Muscle layer of duodenum (tissue), 2 donors: ENCODE results near the gene LRRC27.
A peak's percentile ranks its signal among the peaks of the same experiment; 100 is the strongest.

Source experiments
- H3K27ac ChIP-seq: one replicate; pipeline ENCODE4 v1.7.0; 2013; ENCODE audit warnings: mild to moderate bottlenecking, low read length
- H3K27me3 ChIP-seq: one replicate; pipeline ENCODE4 v1.7.0; 2013; ENCODE audit warnings: low read depth, mild to moderate bottlenecking, control low read depth, low read length
- H3K36me3 ChIP-seq, 2 donors: one replicate each; pipeline ENCODE4 v1.7.0; 2013; ENCODE audit warnings: low read length in 2 of 2, control low read depth in 1 of 2, mild to moderate bottlenecking in 1 of 2; ENCODE audit not compliant: insufficient read depth in 2 of 2, control insufficient read depth in 1 of 2
- H3K4me1 ChIP-seq, 2 donors: one replicate each; pipeline ENCODE4 v1.7.0; 2013; ENCODE audit warnings: low read length in 2 of 2, mild to moderate bottlenecking in 2 of 2, control low read depth in 1 of 2, moderate library complexity in 1 of 2; ENCODE audit not compliant: insufficient read depth in 2 of 2, control insufficient read depth in 1 of 2
- H3K4me3 ChIP-seq, 2 donors: one replicate each; pipeline ENCODE4 v1.7.0; 2013; ENCODE audit warnings: low read length in 2 of 2, low read depth in 1 of 2, mild to moderate bottlenecking in 1 of 2
- H3K9me3 ChIP-seq, 2 donors: one replicate each; pipeline ENCODE4 v1.7.0; 2013; ENCODE audit warnings: low read length in 2 of 2, control low read depth in 1 of 2, mild to moderate bottlenecking in 1 of 2; ENCODE audit not compliant: control insufficient read depth in 1 of 2
- donor health status: healthy.

LRRC27 gene

DNA sequence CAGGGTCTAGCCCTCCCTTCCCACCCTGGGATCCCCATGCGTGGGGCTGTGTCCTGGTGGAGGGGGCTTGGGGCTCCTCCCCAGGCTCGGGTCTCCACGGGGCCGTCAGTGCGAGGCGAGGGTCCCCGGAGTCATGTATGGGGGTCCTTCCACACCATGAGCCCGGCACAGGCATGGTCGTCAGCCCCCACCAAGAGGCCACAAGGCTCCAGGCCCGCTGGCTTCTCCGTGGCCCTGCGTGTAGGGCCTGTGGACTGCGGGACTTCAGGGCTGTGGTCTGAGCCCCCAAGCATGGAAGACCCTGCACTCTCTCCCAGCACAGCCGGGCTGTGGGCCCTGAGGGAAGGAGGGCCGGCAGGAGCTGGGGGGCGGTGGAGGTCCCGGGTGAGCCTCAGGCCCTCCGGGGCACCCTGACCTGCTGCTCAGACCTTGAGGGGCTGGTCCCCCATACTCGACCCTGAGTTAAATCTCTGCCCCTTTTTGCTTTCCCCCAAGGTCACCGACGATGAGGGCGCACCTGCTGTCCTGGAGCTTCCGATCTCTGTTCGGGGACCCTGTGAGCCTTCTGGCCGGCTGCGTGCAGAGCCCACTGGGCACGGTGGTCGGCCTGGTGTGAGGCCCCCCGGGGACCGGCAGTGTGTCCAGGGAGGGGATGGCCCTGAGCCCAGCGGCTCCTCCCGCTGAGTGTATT lies 84.7 kb downstream of the LRRC27 start:
- H3K36me3 ChIP-seq, result no peaks in the 10 kb centered on the region
- peaks cover 23 to 52% of the 10 kb centered on the region in 2 donors for H3K4me1 ChIP-seq
- no peaks in the 10 kb centered on the region for H3K9me3 ChIP-seq
- H3K27me3 ChIP-seq, result no peaks in the 10 kb centered on the region
- no peak overlapping the region for H3K27ac ChIP-seq
- H3K4me3 ChIP-seq, result no peak overlapping the region

GRCh38 chr10:132417257-132417910 lies 85.4 kb downstream of the LRRC27 start:
- H3K27me3 ChIP-seq, result no peaks in the 10 kb centered on the region
- no peak overlapping the region for H3K4me3 ChIP-seq
- H3K27ac ChIP-seq, result no peak overlapping the region
- H3K36me3 ChIP-seq, result no peaks in the 10 kb centered on the region
- peaks cover 23 to 52% of the 10 kb centered on the region in 2 donors for H3K4me1 ChIP-seq
- H3K9me3 ChIP-seq, result no peaks in the 10 kb centered on the region

DNA sequence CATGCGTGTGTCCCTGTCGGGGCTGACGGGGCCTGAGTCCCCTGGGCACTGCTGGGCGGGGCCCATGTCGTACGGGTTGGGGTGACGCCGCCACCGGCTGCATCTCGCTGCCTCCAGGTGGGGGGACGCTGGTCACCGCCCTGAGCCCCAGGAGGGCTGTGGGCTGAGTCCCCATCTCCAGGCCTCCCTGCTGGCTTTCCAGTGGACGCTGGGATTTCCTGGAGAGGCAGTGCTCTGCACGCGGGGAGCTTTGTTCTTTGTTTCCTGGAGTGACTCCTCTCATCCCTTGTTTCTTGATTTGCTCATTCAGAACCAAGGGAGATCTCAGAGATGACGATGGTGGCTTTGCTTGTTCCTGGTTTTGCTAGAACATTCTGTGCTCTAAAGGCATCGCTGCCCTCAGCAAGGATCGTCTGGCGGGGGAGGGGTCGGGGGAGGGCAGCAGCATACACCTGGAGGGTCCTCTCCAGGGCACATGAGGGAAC lies 86.0 kb downstream of the LRRC27 start:
- no peaks in the 10 kb centered on the region for H3K27me3 ChIP-seq
- H3K27ac ChIP-seq, result peak overlapping the region; percentile 63
- H3K4me1 ChIP-seq, result peaks cover 20 to 55% of the 10 kb centered on the region in 2 donors
- no peaks in the 10 kb centered on the region for H3K9me3 ChIP-seq
- no peak overlapping the region for H3K4me3 ChIP-seq
- no peaks in the 10 kb centered on the region for H3K36me3 ChIP-seq

- peaks cover 20 to 59% of the 10 kb centered on the region in 2 donors for H3K4me1 ChIP-seq
- peak overlapping the region; percentile 63 for H3K27ac ChIP-seq
- no peaks in the 10 kb centered on the region for H3K27me3 ChIP-seq
Measured at GRCh38 chr10:132418527-132419416, 86.8 kb downstream of the LRRC27 start.

GRCh38 chr10:132419538-132420468 lies 87.8 kb downstream of the LRRC27 start:
- H3K9me3 ChIP-seq, result no peaks in the 10 kb centered on the region
- peak overlapping the region; percentile 51 for H3K27ac ChIP-seq
- H3K36me3 ChIP-seq, result no peaks in the 10 kb centered on the region
- no peak overlapping the region for H3K4me3 ChIP-seq
- peaks cover 20 to 57% of the 10 kb centered on the region in 2 donors for H3K4me1 ChIP-seq
- no peaks in the 10 kb centered on the region for H3K27me3 ChIP-seq

More at GRCh38 chr10:132418527-132419416, 86.8 kb downstream of the LRRC27 start:
- Histone ChIP-seq H3K36me3 (no peaks in the 10 kb centered on the region), H3K4me3 (no peak overlapping the region), H3K9me3 (no peaks in the 10 kb centered on the region)

GRCh38 chr10:132420469-132420980 lies 88.5 kb downstream of the LRRC27 start:
- H3K4me1 ChIP-seq, result peaks cover 20 to 57% of the 10 kb centered on the region in 2 donors
- no peaks in the 10 kb centered on the region for H3K27me3 ChIP-seq
- H3K36me3 ChIP-seq, result no peaks in the 10 kb centered on the region
- peak overlapping the region; percentile 14 for H3K27ac ChIP-seq
- H3K9me3 ChIP-seq, result no peaks in the 10 kb centered on the region
- no peak overlapping the region for H3K4me3 ChIP-seq

- no peaks in the 10 kb centered on the region for H3K9me3 ChIP-seq
- peaks cover 20 to 57% of the 10 kb centered on the region in 2 donors for H3K4me1 ChIP-seq
- no peaks in the 10 kb centered on the region for H3K36me3 ChIP-seq
- H3K27ac ChIP-seq, result peak overlapping the region; percentile 74
- H3K4me3 ChIP-seq, result peak overlapping the region in 1 of 2 donors; percentile 36
- no peaks in the 10 kb centered on the region for H3K27me3 ChIP-seq
Measured at GRCh38 chr10:132420981-132421846, 89.2 kb downstream of the LRRC27 start.

DNA sequence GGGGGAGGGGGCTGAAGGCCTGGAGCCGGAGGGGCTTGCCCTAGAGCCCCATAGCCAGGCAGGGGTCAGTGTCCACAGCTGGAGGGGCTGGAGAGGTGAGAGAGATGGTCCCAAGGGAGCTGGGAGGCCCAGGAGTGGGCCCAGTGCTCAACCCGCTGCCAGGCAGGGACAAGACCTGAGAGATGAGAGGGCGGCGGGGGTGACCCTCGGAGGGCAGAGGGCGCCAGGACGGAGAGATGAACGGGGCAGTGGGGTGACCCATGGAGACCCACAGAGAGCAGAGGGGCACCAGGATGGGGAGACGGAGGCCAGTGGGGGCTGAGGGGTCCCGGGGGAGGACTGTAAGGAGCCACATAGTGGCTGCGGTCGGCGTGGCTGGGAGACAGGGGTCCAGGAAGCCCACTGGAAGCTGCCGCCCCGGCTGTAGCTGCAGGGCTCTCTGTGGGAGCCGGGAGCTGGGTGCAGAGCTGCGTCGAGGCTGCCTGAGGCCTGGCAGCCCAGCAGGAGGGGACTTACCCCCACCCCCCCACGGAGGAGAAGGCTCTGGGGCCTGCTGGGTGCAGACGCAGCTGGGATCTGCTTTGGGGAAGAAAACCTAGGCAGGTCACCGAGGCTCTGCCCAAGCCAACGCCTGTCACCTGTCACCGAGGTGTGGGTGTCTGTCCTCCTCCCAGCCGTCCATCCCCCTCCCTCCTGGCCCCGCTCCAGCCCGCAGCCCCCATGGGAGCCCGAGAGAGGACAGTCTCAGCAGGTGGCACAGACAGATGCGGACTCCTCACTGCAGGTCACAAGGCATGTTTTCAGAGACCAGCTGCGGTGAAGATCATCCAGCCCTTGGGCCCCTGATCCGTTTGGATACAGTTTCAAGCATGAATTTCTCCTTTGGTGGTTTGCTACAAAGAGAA lies 90.1 kb downstream of the LRRC27 start:
- peak overlapping the region; percentile 74 for H3K27ac ChIP-seq

More for the DNA sequence above, 90.1 kb downstream of the LRRC27 start:
- Histone ChIP-seq H3K36me3 (no peaks in the 10 kb centered on the region), H3K4me3 (peak overlapping the region in 1 of 2 donors; percentile 36), H3K4me1 (peaks cover 20 to 57% of the 10 kb centered on the region in 2 donors), H3K27me3 (no peaks in the 10 kb centered on the region), H3K9me3 (no peaks in the 10 kb centered on the region)
